ENCODE data around the gene NUP188.

The NUP188 gene

DNA sequence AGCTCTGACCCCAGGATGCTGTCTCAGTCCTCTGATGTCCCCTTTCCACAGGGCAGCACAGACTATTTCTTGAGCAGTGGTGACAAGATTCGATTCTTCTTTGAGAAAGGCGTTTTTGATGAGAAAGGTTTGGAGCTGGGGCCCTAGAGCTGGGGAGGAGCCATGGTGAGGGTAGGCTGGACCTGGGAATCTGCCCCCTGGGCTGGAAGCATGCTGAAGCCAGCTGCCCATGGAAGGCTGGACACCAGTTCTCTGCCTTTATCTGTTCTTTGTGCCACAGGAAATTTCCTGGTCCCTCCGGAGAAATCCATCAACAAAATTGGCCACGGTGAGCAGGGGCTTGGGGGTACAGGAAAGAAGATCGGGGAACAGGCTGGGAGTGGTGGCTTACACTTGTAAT lies 13.8 kb upstream of the NUP188 start:
- no peak for TF ChIP-seq POLR2AphosphoS5 (IDR thresholded peaks at IDR 0.05; ENCODE audit: low read depth)
- TF ChIP-seq, protein P1, sequence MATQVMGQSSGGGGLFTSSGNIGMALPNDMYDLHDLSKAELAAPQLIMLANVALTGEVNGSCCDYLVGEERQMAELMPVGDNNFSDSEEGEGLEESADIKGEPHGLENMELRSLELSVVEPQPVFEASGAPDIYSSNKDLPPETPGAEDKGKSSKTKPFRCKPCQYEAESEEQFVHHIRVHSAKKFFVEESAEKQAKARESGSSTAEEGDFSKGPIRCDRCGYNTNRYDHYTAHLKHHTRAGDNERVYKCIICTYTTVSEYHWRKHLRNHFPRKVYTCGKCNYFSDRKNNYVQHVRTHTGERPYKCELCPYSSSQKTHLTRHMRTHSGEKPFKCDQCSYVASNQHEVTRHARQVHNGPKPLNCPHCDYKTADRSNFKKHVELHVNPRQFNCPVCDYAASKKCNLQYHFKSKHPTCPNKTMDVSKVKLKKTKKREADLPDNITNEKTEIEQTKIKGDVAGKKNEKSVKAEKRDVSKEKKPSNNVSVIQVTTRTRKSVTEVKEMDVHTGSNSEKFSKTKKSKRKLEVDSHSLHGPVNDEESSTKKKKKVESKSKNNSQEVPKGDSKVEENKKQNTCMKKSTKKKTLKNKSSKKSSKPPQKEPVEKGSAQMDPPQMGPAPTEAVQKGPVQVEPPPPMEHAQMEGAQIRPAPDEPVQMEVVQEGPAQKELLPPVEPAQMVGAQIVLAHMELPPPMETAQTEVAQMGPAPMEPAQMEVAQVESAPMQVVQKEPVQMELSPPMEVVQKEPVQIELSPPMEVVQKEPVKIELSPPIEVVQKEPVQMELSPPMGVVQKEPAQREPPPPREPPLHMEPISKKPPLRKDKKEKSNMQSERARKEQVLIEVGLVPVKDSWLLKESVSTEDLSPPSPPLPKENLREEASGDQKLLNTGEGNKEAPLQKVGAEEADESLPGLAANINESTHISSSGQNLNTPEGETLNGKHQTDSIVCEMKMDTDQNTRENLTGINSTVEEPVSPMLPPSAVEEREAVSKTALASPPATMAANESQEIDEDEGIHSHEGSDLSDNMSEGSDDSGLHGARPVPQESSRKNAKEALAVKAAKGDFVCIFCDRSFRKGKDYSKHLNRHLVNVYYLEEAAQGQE (IDR thresholded peaks at IDR 0.05; ENCODE audit: insufficient replicate concordance, low read depth) = no peak
- no peak for TF ChIP-seq CTCF (IDR thresholded peaks at IDR 0.05; ENCODE audit: insufficient read depth, low read length)
- no peak for TF ChIP-seq SPI1 (IDR thresholded peaks at IDR 0.05; ENCODE audit: borderline replicate concordance, low read depth)
- no peak for TF ChIP-seq GABPA (IDR thresholded peaks at IDR 0.05; ENCODE audit: low read depth)
- Histone ChIP-seq H3K27me3 (ENCODE audit: insufficient read depth, poor library complexity, severe bottlenecking) (no peaks in the 10 kb centered on the region), H3K27ac (replicated peaks) (no peak overlapping the region), H3K4me3 (replicated peaks; ENCODE audit: insufficient read depth, low read length) (no peak overlapping the region)
- DNase-seq (ENCODE audit: low read depth in 1 of 2, low spot score in 1 of 2) = no peak

DNA sequence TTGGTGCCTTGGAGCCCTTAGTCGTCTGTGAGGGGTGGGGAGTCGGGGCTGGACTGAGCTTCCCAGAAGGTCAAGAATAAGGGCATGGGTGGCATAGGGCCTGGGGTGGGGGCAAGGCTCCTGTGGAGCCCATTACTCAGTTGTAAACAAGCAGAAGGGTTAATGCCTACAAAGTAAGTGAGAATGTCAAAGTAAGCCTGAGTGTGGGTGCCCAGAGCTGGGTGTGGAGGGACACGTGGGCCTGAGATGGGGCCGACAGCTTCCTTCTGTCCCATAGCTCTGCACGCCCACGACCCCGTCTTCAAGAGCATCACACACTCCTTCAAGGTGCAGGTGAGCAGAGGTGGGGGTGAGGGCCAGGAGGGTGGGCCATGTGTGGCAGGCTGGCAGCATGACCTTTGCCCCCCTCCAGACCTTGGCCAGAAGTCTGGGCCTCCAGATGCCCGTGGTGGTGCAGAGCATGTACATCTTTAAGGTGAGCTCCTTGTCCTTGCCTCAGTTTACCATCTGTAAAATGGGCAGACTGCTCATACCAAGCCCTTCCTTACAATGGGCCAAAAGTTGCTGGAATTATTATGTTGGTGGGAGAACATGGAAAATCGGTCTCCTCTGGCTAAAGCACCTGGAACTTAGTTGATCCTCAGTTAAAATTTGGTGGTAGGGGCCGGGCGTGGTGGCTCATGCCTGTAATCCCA lies 11.2 kb upstream of the NUP188 start:
- Histone ChIP-seq H3K27ac (replicated peaks) (no peak overlapping the region), H3K4me3 (replicated peaks; ENCODE audit: insufficient read depth, low read length) (no peak overlapping the region), H3K27me3 (ENCODE audit: insufficient read depth, poor library complexity, severe bottlenecking) (no peaks in the 10 kb centered on the region)
- TF ChIP-seq GABPA (IDR thresholded peaks at IDR 0.05; ENCODE audit: low read depth) = no peak
- no peak for DNase-seq (ENCODE audit: low read depth in 1 of 2, low spot score in 1 of 2)

- DNase-seq (ENCODE audit: low read depth in 1 of 2, low spot score in 1 of 2) = no peak
- no peak overlapping the region for H3K27ac ChIP-seq (replicated peaks)
- H3K4me3 ChIP-seq (replicated peaks; ENCODE audit: insufficient read depth, low read length) = no peak overlapping the region
- H3K27me3 ChIP-seq (ENCODE audit: insufficient read depth, poor library complexity, severe bottlenecking) = no peaks in the 10 kb centered on the region
- TF ChIP-seq, protein P1 (IDR thresholded peaks at IDR 0.05; ENCODE audit: insufficient replicate concordance, low read depth) = no peak
- TF ChIP-seq POLR2AphosphoS5 (IDR thresholded peaks at IDR 0.05; ENCODE audit: low read depth) = no peak
- TF ChIP-seq CTCF (IDR thresholded peaks at IDR 0.05; ENCODE audit: insufficient read depth, low read length) = no peak
These were observed 10.0 kb upstream of the NUP188 start for GRCh38 chr9:128937310-128938165.

DNA sequence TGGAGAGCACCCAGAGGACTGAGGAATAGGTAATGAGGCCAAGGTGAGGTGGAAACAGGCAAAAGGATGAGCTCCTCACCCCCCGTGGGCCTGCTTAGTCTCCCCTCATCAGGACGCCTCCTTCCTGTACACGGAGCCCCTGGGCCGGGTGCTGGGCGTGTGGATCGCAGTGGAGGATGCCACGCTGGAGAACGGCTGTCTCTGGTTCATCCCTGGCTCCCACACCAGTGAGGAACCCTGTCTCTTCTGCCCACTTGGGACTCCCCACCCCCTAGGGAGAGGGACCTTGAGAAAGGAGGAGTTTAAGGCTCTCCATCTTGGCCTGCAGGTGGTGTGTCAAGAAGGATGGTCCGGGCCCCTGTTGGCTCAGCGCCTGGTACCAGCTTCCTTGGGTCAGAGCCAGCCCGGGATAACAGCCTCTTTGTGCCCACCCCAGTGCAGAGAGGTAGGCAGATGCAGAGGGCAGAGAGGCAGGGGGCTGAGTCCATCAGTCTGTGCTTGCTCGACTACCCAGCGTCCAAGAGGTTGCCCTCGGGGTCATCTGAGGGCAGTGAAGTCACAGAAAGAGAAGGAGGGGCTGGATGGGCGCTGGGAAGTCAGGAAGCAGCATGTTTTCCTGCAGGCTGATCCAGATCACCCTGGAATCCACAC lies 7.1 kb upstream of the NUP188 start:
- no peaks in the 10 kb centered on the region for H3K27me3 ChIP-seq (ENCODE audit: insufficient read depth, poor library complexity, severe bottlenecking)
- H3K4me3 ChIP-seq (replicated peaks; ENCODE audit: insufficient read depth, low read length) = no peak overlapping the region
- DNase-seq (ENCODE audit: low read depth in 1 of 2, low spot score in 1 of 2) = no peak
- TF ChIP-seq, protein P1 (IDR thresholded peaks at IDR 0.05; ENCODE audit: insufficient replicate concordance, low read depth) = no peak
- no peak overlapping the region for H3K27ac ChIP-seq (replicated peaks)
